ENCODE results near the gene CDCA8.

DNA sequence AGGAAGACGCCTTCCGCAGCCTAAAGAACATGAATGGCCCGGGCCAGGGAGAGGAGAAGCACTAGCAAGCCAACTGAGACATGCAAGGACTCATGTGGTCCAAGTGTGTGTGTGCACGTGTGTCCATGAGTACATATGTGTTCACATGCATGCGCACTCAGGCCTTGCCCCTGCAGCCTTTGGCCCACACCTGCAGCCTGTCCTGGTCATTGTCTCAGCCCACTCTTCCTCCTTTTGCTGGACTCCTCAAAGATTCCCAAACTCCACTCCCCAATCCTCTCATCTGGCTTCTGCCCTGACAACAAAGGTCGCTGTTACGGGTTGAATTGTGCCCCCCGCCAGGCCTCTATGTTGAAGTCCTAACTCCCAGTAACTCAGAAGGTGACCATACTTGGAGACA, 21.9 kb downstream of the CDCA8 start:
- TF ChIP-seq, protein P1, sequence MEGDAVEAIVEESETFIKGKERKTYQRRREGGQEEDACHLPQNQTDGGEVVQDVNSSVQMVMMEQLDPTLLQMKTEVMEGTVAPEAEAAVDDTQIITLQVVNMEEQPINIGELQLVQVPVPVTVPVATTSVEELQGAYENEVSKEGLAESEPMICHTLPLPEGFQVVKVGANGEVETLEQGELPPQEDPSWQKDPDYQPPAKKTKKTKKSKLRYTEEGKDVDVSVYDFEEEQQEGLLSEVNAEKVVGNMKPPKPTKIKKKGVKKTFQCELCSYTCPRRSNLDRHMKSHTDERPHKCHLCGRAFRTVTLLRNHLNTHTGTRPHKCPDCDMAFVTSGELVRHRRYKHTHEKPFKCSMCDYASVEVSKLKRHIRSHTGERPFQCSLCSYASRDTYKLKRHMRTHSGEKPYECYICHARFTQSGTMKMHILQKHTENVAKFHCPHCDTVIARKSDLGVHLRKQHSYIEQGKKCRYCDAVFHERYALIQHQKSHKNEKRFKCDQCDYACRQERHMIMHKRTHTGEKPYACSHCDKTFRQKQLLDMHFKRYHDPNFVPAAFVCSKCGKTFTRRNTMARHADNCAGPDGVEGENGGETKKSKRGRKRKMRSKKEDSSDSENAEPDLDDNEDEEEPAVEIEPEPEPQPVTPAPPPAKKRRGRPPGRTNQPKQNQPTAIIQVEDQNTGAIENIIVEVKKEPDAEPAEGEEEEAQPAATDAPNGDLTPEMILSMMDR (IDR thresholded peaks at IDR 0.05) = no peak
- TF ChIP-seq POLR2A (IDR thresholded peaks at IDR 0.05) = no peak

All from right lobe of liver (tissue), 4 donors.